Measurements from ENCODE around the gene AP2A2. TPM values are rescaled to one million over a fixed set of nuclear protein-coding genes. Genes with fewer than 3 reads are reported as not detected.

AP2A2 gene
- total RNA-seq, 4 donors from 2014 or later, result 49.5 to 82.6 (median 72.2) TPM

GRCh38 chr11:1053121-1053901, 127.6 kb downstream of the AP2A2 start:
- DNase-seq (ENCODE audit: extremely low spot score), result no peak
- H3K27me3 ChIP-seq, result peaks cover 0 to 90% (median 16%) of the 10 kb centered on the region in 4 donors
- peaks cover 0 to 10% (median 0%) of the 10 kb centered on the region in 4 donors for H3K4me1 ChIP-seq
- intact Hi-C loops (cut with DNase I), result loop anchor here (5.0 kb wide), 1 partner anchor 151 kb away; no protein-coding TSS in a partner anchor
- no peaks in the 10 kb centered on the region for H3K9me3 ChIP-seq
- no peaks in the 10 kb centered on the region for H3K36me3 ChIP-seq
- TF ChIP-seq EP300 (IDR thresholded peaks at IDR 0.05), result no peak
- TF ChIP-seq POLR2A (IDR thresholded peaks at IDR 0.05; ENCODE audit: low read depth), result no peak
- TF ChIP-seq POLR2AphosphoS5 (IDR thresholded peaks at IDR 0.05), result no peak
- no peak for TF ChIP-seq CTCF (IDR thresholded peaks at IDR 0.05)
- H3K27ac ChIP-seq (replicated peaks in 1 of 4), result no peak overlapping the region
- 79% methylated on average over 10 of the region's 25 CpGs for WGBS
- no peak overlapping the region for H3K4me3 ChIP-seq

GRCh38 chr11:1054143-1055108, 128.8 kb downstream of the AP2A2 start:
- Histone ChIP-seq H3K27ac (replicated peaks in 1 of 4) (no peak overlapping the region), H3K27me3 (peaks cover 0 to 83% (median 16%) of the 10 kb centered on the region in 4 donors), H3K4me3 (no peak overlapping the region), H3K9me3 (no peaks in the 10 kb centered on the region), H3K36me3 (no peaks in the 10 kb centered on the region), H3K4me1 (peaks cover 0 to 10% (median 0%) of the 10 kb centered on the region in 4 donors)
- WGBS, result 46% methylated on average over 15 of the region's 25 CpGs
- TF ChIP-seq POLR2A (IDR thresholded peaks at IDR 0.05; ENCODE audit: low read depth), result no peak
- TF ChIP-seq POLR2AphosphoS5 (IDR thresholded peaks at IDR 0.05), result no peak
- TF ChIP-seq EP300 (IDR thresholded peaks at IDR 0.05), result no peak
- TF ChIP-seq CTCF (IDR thresholded peaks at IDR 0.05), result no peak
- intact Hi-C loops (cut with DNase I), result loop anchor here (5.0 kb wide), 1 partner anchor 152 kb away; no protein-coding TSS in a partner anchor
- DNase-seq (ENCODE audit: extremely low spot score), result no peak

- H3K9me3 ChIP-seq, result no peaks in the 10 kb centered on the region
- no peaks in the 10 kb centered on the region for H3K36me3 ChIP-seq
- peaks cover 0 to 83% (median 15%) of the 10 kb centered on the region in 4 donors for H3K27me3 ChIP-seq
- H3K4me1 ChIP-seq, result peaks cover 0 to 10% (median 0%) of the 10 kb centered on the region in 4 donors
- H3K4me3 ChIP-seq, result no peak overlapping the region
- no peak overlapping the region for H3K27ac ChIP-seq (replicated peaks in 1 of 4)
- DNase-seq (ENCODE audit: extremely low spot score), result no peak
- 94% methylated on average over 4 of the region's 17 CpGs for WGBS
- intact Hi-C loops (cut with DNase I), result no loop called here
- TF ChIP-seq CTCF (IDR thresholded peaks at IDR 0.05) (no peak), POLR2A (IDR thresholded peaks at IDR 0.05; ENCODE audit: low read depth) (no peak), EP300 (IDR thresholded peaks at IDR 0.05) (no peak), POLR2AphosphoS5 (IDR thresholded peaks at IDR 0.05) (no peak)
Measured at GRCh38 chr11:1055109-1055703, 129.5 kb downstream of the AP2A2 start.

- TF ChIP-seq CTCF (IDR thresholded peaks at IDR 0.05), result no peak
- no peak for TF ChIP-seq POLR2AphosphoS5 (IDR thresholded peaks at IDR 0.05)
- TF ChIP-seq POLR2A (IDR thresholded peaks at IDR 0.05; ENCODE audit: low read depth), result no peak
- TF ChIP-seq EP300 (IDR thresholded peaks at IDR 0.05), result no peak
- H3K27ac ChIP-seq (replicated peaks in 1 of 4), result no peak overlapping the region
- peaks cover 0 to 75% (median 10%) of the 10 kb centered on the region in 4 donors for H3K27me3 ChIP-seq
- WGBS, result 77% methylated on average over 32 of the region's 46 CpGs
- H3K4me1 ChIP-seq, result peaks cover 0 to 4% (median 0%) of the 10 kb centered on the region in 4 donors
- no peak overlapping the region for H3K4me3 ChIP-seq
- intact Hi-C loops (cut with DNase I), result no loop called here
- H3K9me3 ChIP-seq, result no peaks in the 10 kb centered on the region
- no peaks in the 10 kb centered on the region for H3K36me3 ChIP-seq
- DNase-seq (ENCODE audit: extremely low spot score), result no peak
Measured at GRCh38 chr11:1055990-1056771, 130.5 kb downstream of the AP2A2 start.
